Muscle of leg (tissue), 11 donors: Measurements from ENCODE around the gene ALDH1A2. TPM values are rescaled to one million over a fixed set of nuclear protein-coding genes. Genes with fewer than 3 reads are reported as not detected.

Experiments
- DNase-seq: peaks from one replicate; pipeline ENCODE4 v3.0.0; 2013
- H3K27ac ChIP-seq: one replicate; pipeline ENCODE4 v1.5.1; 2013; ENCODE audit warnings: mild to moderate bottlenecking, low read length, control low read depth
- H3K27me3 ChIP-seq: one replicate; pipeline ENCODE4 v1.6.1; 2013; ENCODE audit warnings: low read length; ENCODE audit not compliant: control insufficient read depth, insufficient read depth
- H3K36me3 ChIP-seq: one replicate; pipeline ENCODE4 v1.6.1; 2013; ENCODE audit warnings: low read length; ENCODE audit not compliant: control insufficient read depth, insufficient read depth
- H3K4me1 ChIP-seq: one replicate; pipeline ENCODE4 v1.6.1; 2013; ENCODE audit warnings: low read length; ENCODE audit not compliant: control insufficient read depth, insufficient read depth
- H3K4me3 ChIP-seq: one replicate; pipeline ENCODE4 v1.5.1; 2013; ENCODE audit warnings: low read length, control low read depth
- H3K9me3 ChIP-seq: replicated peaks from 2 replicates; pipeline ENCODE4 v1.6.1; 2013; ENCODE audit warnings: low read depth, low read length; ENCODE audit not compliant: control insufficient read depth
- WGBS: methylation state at CpG from one replicate; pipeline ENCODE4 v1.1.5; 2013; ENCODE audit warnings: missing lambda C conversion rate; ENCODE audit not compliant: insufficient coverage; 5-methylcytosine and 5-hydroxymethylcytosine counted together
- polyA plus RNA-seq, 8 donors: library from polyadenylated mRNA; unstranded; fragments of 120-200 nt; gene quantifications; one replicate each; pipeline versions ENCODE4 v1.2.1 to v1.2.3, GENCODE V29; 2013; ENCODE audit warnings: inconsistent platforms in 1 of 8, low replicate concordance in 1 of 8; ENCODE audit not compliant: insufficient read length in 8 of 8, insufficient read depth in 1 of 8
- total RNA-seq: library from RNA; stranded (reverse); fragments of 120-200 nt; gene quantifications from one replicate; pipeline ENCODE4 v1.2.4, GENCODE V29; 2013

The ALDH1A2 gene
- total and polyA plus RNA-seq, 9 donors, result 22.3 to 55.3 (median 35.9) TPM

DNA sequence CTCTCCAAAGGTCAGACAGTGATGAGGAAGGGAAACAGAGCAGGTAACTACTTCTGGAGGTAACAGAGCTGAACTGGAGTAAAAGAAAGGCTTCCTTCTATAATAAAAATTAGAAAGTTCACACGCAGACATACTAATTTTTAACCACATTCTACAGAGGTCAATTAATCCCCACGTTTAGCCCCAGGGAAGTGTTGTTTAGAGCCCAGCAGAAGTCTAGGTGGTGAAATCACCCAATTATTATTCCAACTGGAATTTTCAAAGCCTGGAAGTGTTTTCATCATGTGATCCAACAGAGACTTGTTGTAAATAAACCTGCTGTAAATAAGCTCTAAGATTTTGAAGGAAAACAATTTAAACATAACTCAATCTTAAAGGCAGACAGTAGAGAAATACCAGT is 6.8 kb downstream of the ALDH1A2 start:
- Histone ChIP-seq H3K27ac (no peak overlapping the region), H3K9me3 (no peaks in the 10 kb centered on the region), H3K4me3 (no peak overlapping the region), H3K4me1 (no peaks in the 10 kb centered on the region), H3K27me3 (peaks cover 9% of the 10 kb centered on the region), H3K36me3 (no peaks in the 10 kb centered on the region)
- no CpG with 5 or more reads among the region's 2 CpGs for WGBS
- no peak for DNase-seq

DNA sequence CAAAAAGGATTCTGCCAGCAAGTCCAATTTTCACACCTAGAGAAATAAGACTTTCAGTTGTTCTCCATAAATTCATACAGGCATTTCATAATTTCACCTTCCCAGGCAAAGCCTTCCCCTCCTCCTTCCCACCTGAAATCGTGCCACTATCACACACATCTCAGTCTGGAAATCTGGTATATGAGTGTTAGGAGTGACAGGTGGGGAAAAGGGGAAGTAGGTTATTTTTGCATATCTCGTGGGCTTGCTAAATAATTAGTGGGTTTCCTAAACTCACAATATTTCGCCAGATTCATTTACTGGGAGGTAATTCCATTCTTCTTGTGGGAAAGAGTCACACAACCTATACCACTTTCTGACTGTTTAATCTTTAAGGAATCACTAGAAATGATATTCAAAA is 7.4 kb downstream of the ALDH1A2 start:
- Histone ChIP-seq H3K4me1 (no peaks in the 10 kb centered on the region), H3K36me3 (no peaks in the 10 kb centered on the region), H3K4me3 (no peak overlapping the region), H3K9me3 (no peaks in the 10 kb centered on the region), H3K27me3 (peaks cover 9% of the 10 kb centered on the region), H3K27ac (no peak overlapping the region)
- DNase-seq, result no peak
- WGBS, result no CpG with 5 or more reads among the region's 3 CpGs

DNA sequence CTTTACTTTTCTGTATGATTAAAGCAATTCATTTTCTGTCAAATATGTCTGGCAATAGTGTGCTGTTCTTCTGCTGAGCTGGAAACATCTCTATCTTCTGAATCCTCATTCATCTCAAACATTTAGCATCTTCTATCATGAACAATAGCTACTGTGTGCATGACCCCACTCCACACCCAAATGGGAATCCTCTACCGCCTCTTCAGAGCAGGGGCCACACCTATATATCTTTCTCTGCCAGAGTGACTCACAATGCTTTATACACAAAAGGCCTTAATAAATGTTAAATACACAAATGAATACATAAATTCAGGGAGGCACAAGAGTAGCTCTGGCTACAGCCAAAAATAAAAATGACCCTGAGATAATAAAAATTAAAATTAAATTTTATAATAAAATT is 8.0 kb downstream of the ALDH1A2 start:
- Histone ChIP-seq H3K4me3 (no peak overlapping the region), H3K9me3 (no peaks in the 10 kb centered on the region), H3K4me1 (no peaks in the 10 kb centered on the region), H3K27ac (no peak overlapping the region), H3K36me3 (no peaks in the 10 kb centered on the region), H3K27me3 (peaks cover 9% of the 10 kb centered on the region)
- WGBS, result no CpG with 5 or more reads among the region's 1 CpG
- no peak for DNase-seq

DNA sequence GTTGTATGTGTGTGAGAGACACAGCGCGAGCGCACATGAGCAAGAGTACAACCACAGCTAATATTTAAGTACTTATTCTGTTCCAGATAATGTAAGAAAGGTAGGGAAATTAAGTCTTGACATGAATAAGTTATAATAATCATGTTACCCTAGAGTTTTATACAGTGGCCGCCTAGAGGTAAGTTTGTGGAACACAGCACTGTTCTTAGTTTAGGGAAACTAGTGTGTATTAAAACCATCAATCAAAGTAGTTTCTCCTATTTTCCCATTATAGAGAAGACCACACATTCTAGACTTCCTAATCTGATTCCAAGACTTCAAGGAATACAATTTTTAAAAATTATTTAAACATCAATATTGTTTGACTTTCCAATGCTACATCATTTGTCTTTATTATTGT is 9.5 kb downstream of the ALDH1A2 start:
- H3K4me1 ChIP-seq, result no peaks in the 10 kb centered on the region
- H3K27me3 ChIP-seq, result peaks cover 5% of the 10 kb centered on the region
- no peak for DNase-seq
- no peak overlapping the region for H3K4me3 ChIP-seq
- H3K9me3 ChIP-seq, result no peaks in the 10 kb centered on the region
- H3K36me3 ChIP-seq, result no peaks in the 10 kb centered on the region
- H3K27ac ChIP-seq, result no peak overlapping the region
- no CpG with 5 or more reads among the region's 4 CpGs for WGBS

DNA sequence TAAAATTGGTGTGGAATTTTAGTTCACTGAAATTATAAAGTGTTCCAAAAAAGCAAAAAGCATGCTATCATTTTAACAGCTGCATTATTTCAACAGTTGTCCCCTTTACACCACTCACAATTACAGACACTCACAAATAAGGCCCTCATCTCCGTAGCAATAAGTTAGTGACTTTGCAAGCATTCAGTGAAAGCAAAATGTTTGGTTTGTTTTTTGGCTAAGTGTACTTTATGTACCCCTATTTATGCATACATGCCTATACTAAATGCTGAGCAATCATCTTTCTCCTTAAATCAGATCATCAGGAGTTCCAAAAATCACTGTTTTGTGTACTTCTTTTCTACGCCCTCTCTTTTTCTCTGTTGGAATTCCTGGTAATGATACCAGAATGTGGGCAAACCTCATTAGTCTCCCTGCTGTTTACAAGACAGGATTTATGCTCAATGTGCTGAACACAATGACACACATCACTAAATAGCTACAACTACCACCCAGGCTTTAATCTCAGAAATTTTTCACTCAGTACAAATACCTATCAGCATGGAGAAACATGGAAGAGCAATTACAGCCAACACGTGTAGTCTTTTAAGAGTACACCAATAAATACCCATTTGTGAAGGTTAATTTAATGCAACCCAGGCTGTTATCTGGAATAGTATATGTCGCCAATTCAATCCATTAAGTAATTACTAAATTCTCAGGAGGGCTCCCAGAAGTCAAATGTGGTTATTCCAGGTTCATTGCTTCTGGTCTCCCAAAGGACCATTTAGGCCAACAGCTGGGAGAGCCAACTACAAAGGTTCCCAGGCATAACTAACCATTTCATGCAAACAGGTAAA is 12.0 kb downstream of the ALDH1A2 start:
- H3K4me3 ChIP-seq, result no peak overlapping the region
- H3K27me3 ChIP-seq, result no peaks in the 10 kb centered on the region
- no peaks in the 10 kb centered on the region for H3K36me3 ChIP-seq
- no CpG with 5 or more reads among the region's 4 CpGs for WGBS
- H3K9me3 ChIP-seq, result no peaks in the 10 kb centered on the region
- no peak for DNase-seq
- no peak overlapping the region for H3K27ac ChIP-seq
- no peaks in the 10 kb centered on the region for H3K4me1 ChIP-seq

DNA sequence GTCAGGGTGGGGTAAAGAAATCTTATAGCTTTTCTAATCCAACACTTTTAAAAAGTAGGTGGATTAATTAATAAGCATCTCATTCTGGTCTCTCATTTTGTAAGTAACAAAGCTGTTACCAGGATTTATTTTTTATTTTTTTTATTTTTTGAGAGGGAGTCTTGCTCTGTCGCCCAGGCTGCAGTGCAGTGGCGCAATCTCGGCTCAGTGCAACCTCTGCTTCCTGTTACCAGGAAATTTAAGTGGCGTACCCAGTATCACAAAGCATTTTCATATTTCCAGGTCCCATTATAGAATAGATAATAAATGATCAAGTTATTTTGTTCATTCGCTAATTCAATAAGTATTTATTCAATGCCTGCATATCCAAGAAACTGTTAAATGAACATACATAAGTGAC is 13.2 kb downstream of the ALDH1A2 start:
- Histone ChIP-seq H3K36me3 (no peaks in the 10 kb centered on the region), H3K27me3 (no peaks in the 10 kb centered on the region)
- no CpG with 5 or more reads among the region's 5 CpGs for WGBS

DNA sequence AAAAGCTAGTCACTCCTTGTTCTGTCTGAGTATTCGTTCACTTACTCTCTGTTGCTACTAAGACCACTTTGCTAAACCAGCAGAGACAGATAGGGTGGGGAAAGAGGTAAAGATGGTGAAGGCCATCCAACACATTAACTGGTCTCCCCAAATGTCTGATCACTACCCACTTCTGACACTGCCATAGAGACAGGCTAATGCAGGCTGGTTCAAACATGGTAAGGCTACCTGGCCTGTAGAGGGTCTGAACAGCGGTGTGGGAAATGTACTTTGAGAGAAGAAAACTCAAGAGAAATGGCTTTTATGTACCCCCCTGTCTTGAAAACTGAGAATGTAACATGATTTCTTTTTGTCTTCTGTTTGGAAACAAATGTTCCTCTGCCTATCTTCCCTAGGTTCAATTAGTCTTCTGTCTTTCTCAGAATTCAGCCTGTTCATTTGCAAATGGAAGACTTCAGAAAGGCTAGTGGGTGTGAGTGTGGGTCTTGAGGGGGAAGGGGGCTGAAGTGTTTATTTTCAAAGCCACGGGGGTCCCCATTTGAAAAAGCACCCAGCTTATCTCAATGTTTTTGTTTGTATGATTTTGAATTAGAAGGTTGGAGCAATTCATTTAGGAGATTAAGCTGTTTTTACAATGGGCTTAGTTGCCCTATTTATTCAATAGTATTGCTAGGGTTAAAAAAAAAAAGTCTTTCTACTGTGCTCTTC is 15.8 kb downstream of the ALDH1A2 start:
- DNase-seq, result no peak
- H3K27ac ChIP-seq, result no peak overlapping the region
- peaks cover 2% of the 10 kb centered on the region for H3K27me3 ChIP-seq
- WGBS, result no CpG with 5 or more reads among the region's 3 CpGs
- H3K36me3 ChIP-seq, result no peaks in the 10 kb centered on the region
- no peaks in the 10 kb centered on the region for H3K4me1 ChIP-seq
- H3K9me3 ChIP-seq, result no peaks in the 10 kb centered on the region
- no peak overlapping the region for H3K4me3 ChIP-seq

More for the DNA sequence above, 13.2 kb downstream of the ALDH1A2 start:
- Histone ChIP-seq H3K27ac (no peak overlapping the region), H3K9me3 (no peaks in the 10 kb centered on the region), H3K4me1 (no peaks in the 10 kb centered on the region), H3K4me3 (no peak overlapping the region)
- DNase-seq, result no peak

DNA sequence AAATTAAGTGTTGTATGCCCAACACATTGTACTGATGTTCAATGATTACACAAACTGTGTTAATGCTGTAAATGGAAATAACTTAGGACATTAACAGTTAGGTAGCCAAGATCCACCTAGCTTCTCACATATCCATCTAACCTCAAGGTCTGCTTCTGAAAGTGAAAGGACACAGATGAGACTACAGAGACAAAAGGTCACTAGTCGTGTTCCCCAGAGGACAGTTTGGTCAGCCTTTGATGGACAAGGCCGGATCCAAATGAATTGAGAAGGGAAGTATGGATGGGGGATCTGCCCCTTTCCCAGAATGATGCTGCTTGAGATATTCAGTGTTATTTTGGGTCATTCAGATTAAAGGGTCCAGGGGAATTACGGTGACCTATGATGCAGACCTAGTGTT is 17.2 kb downstream of the ALDH1A2 start:
- Histone ChIP-seq H3K4me3 (no peak overlapping the region), H3K4me1 (no peaks in the 10 kb centered on the region), H3K9me3 (no peaks in the 10 kb centered on the region), H3K36me3 (no peaks in the 10 kb centered on the region), H3K27ac (no peak overlapping the region), H3K27me3 (peaks cover 2% of the 10 kb centered on the region)
- DNase-seq, result no peak
- no CpG with 5 or more reads among the region's 3 CpGs for WGBS

DNA sequence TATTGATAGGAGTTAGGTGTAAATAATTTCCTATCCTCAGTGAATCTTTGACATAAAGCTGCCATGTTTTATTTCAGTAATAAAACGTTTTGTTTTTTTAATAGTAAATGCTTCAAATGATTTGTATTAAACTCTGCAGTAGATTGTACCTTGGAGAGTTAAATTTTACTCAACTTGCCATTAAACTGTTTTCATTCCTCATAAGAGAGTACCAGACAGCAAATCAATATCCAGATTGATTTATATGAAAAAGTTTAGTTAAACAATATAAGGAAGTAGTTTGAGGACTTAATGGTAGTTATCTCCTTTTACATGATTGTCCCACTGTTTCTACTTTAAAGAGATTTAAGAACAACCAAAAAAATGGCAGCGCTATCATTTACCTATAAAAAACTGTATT is 18.4 kb downstream of the ALDH1A2 start:
- DNase-seq, result no peak
- H3K36me3 ChIP-seq, result no peaks in the 10 kb centered on the region
- no CpG with 5 or more reads among the region's 2 CpGs for WGBS
- H3K9me3 ChIP-seq, result no peaks in the 10 kb centered on the region
- no peaks in the 10 kb centered on the region for H3K4me1 ChIP-seq
- no peak overlapping the region for H3K27ac ChIP-seq
- H3K4me3 ChIP-seq, result no peak overlapping the region
- H3K27me3 ChIP-seq, result peaks cover 2% of the 10 kb centered on the region

DNA sequence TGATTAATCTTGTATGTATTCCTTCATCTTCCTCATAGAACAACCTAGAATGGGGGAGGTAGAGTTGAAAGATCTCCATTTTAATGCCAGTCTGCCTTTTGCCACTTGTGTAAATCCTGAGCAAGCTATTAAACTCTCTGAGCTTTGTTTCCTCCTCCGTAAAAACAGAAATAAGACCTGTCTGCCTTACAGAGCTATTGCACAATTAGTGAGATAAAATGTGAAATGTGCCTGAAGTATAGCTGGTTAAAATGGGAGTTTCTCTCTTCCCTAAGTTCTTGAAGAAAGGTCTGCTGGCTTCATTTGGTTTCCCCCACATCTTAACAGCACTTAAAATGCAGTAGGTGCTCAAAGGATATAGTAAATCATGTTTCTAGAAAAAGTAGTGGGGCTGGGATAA is 19.0 kb downstream of the ALDH1A2 start:
- H3K27ac ChIP-seq, result no peak overlapping the region
- H3K4me3 ChIP-seq, result no peak overlapping the region
- H3K36me3 ChIP-seq, result no peaks in the 10 kb centered on the region
- no peaks in the 10 kb centered on the region for H3K9me3 ChIP-seq
- no CpG with 5 or more reads among the region's 1 CpG for WGBS
- DNase-seq, result no peak
- peaks cover 2% of the 10 kb centered on the region for H3K27me3 ChIP-seq
- no peaks in the 10 kb centered on the region for H3K4me1 ChIP-seq
